GM19193 (cell line): ENCODE measurements around the gene EIF2A.

Experiments used
- POLR2A ChIP-seq: IDR thresholded peaks from 4 replicates; pipeline ENCODE4 v1.6.1; 2011; ENCODE audit not compliant: insufficient read depth, insufficient read length; ENCODE audit errors: extremely low read depth

EIF2A gene

DNA sequence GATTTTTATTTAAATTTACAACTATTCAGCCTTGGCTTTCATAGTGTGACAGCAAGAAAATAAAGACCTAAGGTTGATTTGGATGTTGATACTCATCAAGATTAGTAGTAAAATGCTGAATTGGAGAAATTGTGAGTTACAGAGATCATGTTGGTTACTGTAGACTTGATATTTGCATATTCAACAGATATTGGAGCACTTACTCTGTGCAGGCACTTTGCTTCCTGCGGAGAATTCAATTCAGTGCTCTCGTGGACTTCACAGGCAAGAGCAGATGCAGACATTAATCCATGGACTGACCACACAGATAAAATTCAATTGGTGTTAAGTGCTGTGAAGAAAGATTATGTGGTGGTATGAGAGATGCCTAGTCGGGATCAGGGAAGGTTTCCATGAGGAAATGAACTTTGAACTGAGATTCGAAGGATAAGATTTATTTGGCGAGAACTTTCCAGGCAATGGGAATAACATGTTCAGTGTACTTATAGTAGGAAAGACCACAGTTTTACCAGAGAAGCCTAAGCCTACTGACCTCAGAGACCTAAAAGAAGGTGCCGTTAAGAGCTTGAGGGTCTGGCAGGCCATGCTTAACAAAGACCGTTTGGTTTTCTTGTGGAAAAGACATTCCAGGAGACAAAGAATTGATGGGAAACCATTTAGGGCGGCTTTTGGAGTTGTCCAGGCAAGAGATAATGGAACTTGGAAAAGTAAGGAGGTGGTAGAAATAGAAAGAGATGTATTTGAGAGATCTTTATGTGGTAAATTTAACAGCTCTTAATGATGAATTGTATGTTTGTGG lies 60.9 kb downstream of the EIF2A start:
- TF ChIP-seq POLR2A: no peak

DNA sequence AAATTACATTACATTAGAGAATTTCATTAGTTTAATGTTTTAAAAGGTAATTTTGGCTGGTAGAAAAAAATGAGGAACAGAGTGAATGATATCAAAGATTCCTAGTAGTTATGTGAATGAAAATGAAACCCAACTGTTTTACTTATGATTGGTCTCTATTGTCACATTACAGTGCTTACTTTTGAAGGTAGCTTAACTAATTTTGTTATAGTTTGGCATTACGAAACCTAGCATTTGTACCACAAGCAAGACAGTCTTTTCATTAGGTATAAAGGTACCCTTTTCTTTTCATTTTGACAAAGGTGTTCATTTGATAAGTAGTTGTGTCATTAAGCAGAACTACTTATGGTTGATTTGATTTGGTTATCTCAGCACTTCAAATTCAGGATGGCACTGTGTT lies 63.4 kb downstream of the EIF2A start:
- TF ChIP-seq POLR2A: no peak

DNA sequence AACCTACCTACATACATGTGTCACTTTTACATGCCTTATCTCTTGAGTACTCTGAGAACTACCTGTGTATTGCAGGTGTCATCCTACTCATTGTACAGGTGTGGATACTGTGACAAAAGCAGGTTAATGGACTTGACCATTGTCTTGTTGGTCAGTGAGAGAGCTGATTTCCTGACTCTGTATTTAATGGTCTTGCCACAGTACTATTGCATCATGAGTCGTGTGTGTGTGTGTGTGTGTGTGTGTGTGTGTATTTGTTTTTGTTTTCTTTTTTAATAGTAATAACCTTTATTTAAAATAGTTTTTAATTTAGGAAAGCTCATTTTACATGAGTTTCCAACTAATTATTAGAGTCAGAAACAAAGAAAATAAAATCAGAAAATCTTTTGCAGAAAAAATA lies 64.2 kb downstream of the EIF2A start:
- no peak for TF ChIP-seq POLR2A

DNA sequence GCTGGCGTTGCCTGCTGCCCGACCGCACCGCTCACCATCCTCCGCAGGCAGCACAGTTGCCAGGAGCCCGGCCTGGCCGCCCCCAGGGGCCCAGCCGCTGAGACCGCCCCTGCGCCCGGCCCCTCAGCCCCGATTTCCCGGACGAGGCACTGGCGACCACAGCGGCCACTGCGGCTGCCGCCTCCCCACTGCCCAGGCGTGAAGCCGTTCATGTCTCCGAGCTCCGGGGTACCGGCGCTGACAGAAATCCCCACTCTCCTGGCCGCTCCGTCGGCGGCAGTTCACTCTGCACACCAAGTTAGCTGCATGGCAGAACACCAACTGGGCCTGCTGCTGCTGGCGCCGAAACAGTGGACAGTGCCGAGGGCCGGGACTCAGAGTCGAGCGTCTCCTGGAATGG lies 65.1 kb downstream of the EIF2A start:
- TF ChIP-seq POLR2A: no peak

DNA sequence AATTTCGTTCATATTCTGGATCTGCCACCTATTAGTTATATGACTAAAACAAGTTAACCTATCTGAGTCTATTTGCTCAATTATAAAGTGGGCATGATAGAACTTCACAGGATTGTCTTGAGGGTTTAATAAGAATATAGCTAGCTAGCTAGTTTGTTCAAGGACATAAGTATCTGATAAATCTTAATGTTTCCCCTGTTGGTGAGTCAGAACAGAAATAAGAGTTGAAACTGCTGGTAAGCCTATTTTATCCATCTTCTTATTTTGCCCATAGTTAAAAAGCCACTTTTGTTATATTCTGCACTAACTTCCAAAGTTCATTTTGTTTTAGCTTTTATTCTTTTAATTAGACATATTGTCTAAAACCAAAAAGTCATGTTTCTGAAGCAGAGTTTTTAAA lies 65.9 kb downstream of the EIF2A start:
- TF ChIP-seq POLR2A: no peak

DNA sequence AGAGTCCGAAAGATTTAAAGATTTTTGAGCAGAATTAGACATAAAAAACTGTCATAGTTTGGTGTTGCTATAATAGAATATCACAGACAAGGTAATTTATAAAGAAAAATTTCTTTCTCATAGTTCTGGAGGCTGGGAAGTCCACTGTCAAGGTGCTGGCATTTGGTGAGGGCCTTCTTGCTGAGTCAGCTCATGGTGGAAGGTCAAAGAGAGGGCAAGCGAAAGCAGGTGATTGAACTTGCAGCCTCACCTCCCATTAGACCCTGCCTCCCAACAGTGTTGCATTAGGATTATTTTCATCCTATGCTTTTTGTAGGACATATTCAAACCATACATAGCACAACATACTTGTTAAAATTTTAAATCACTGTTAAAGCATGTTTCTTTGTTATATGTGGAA lies 66.4 kb downstream of the EIF2A start:
- TF ChIP-seq POLR2A: no peak

DNA sequence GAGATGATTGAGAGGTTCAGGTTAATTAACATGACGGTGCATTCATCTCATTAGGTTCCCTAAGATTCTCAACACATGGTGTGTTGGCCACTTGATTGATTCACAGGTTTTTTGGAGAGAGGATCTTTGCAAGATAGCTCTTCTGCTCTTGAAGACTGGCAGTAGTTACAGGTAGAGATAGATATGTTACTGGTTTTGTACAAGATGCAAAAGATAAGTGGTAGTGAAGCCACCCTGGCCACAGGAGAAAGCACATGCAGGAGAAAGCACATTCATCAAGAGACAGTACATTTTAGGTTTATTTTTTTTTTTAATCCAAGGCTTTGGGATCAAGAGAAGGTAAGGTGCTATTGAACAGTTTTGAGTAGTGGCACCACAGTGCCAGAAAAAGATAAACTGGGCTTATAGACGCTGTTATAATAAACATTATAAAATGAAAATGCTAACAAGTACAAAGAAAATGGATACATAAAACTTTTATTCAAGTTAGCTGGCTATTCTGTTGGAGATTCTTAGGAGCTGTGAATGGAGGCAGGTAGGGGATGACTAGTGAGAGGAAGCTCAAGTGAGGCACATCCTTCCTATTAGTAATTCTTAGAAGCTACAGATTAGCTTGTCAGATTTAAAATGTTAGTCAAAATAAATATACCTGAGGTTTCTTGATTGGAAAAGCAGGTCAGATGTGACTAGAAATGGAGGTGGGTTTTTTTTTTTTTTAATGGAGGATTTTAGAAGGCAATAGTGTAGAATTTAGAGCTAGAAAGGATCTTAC lies 67.3 kb downstream of the EIF2A start:
- TF ChIP-seq POLR2A: no peak

DNA sequence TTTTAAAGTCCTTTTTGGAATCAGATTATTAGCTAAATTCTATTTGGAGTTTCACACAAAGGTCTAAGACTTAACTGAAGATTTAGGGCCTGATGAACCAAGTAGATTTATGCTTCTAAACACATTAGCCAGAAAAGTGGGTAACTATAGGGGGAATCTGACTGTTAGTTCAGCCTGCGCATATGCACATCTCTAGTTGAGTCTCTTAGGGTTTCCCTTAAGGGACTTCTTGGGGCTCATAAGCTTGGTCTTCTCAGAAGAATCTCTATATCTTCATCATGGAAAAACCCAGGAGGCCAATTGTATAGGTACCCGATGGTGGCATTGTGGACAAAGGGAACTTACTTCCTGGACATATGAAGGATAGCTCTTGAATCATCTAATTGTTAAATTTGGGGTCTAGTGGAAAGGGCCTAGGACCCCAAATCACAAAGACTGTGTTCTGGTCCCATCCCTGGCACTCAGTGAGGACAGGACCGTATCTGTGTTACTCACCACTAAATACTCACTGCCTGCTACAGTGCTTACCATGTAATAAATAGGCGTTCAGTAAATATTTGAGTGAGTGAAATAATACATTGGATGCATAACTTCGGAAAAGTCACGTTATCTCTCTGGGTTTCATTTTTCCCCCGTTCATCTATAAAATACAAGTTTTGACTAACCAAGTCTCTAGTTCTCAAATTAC lies 73.6 kb downstream of the EIF2A start:
- no peak for TF ChIP-seq POLR2A

DNA sequence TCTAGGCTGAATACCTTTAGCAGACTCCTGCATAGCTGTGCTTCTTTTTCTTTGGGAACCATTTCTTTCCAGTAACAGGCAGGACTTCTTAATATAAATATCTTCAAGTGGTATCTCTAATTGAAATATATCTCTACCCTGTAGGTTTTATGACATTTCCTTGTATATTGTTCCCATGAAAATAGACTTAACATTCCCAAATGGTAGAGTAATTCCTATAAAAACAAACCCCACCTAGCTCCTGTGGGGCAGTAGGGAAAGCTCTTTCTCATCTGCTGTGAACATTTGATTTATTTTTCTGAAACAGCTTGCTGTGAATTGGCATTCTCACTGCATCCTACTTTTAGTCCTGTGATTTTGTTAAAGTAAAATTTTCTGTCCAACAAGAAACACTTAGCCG lies 77.4 kb downstream of the EIF2A start:
- TF ChIP-seq POLR2A: no peak

DNA sequence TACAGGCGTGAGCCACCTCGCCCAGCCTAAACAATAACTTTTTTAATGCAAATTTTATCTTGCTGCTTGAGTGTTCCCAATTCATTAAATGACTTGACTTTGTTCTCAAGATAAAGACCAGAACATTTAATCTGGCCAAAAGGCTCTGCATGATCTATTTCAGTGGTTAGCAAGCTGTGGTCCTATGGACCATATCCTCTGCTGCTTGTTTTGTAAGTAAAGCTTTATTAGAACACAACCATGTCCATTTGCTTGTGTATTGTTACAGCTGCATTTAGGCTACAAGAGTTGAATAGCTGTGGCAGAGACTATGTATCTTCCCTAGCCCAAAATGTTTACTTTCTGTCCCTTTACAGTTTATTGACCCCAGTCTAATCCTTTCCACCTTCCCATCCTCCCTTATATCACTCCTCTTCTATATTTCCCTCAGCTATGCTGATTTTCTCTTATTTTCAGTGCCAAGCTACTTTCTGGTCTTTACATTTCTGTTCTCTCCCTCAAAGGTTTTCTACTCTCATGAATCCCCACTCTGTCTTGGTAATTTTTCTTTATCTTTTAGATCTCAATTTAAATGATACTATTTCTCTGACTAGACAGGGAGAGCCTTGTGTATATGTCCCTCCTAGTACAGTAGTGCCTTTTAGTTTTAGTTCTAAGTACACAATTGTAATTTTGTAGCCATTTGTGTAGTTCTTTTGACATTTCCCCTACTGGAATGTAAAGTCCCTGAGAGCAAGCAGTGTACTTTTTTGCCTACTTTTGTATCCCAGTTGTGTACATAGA lies 79.8 kb downstream of the EIF2A start:
- TF ChIP-seq POLR2A: no peak

DNA sequence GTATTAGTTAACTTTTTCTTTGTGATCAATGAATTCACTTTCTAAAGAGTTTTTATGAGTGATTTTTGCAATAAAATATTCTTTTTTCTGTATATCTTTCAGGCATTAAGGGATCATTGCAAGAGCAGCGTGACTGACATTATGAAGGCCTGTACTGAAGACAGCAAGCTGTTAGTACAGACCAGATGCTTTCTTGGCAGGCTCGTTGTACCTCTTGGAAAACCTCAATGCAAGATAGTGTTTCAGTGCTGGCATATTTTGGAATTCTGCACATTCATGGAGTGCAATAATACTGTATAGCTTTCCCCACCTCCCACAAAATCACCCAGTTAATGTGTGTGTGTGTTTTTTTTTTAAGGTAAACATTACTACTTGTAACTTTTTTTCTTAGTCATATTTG lies 81.0 kb downstream of the EIF2A start:
- TF ChIP-seq POLR2A: no peak

DNA sequence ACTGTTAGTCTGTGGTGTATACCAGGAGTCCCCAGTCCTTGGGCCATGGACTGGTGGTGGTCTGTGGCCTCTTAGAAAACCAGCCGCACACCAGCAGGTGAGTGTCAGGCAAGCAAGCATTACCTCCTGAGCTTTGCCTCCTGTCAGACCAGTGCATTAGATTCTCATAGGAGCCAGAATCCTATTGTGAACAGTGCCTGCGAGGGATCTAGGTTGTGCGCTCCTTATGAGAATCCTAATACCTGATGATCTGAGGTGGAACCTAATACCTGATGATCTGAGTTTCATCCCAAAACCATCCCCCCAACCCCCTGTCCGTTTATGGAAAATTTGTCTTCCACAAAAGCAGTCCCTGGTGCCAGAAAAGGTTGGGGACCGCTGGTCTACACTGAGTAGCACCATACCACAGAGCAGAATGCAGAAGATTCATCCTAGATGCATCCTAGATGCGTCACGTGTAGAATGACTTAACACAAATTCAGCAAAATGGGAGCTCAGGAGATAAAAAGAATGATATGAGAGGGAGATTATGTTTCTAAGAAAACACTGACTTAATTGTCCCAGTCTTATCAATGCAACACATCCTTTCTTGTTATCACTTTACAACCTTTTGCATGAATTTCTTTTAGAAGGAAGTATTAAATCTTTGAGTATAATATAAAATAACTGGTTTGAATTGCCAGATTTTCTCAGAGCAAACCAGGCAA lies 85.1 kb downstream of the EIF2A start:
- no peak for TF ChIP-seq POLR2A

DNA sequence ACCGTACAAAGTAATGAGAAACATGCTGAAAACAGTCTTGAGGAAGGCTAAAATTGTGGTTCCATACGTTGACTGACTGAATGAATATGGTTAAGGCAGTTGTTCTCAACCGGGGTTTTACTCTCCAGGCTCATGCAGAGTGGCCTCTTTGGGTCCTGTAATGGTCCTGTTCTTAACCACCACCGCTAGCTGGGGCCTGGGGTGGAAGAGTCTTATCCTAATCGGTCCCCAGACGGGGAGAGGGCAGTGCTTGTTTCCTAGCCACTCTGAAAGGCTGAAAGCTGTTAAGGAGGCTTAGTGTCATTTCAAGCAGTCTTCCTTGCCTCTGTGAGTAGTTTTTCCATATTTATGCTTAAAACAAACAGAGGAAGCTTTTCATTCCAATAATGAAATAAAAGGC lies 88.5 kb downstream of the EIF2A start:
- no peak for TF ChIP-seq POLR2A

DNA sequence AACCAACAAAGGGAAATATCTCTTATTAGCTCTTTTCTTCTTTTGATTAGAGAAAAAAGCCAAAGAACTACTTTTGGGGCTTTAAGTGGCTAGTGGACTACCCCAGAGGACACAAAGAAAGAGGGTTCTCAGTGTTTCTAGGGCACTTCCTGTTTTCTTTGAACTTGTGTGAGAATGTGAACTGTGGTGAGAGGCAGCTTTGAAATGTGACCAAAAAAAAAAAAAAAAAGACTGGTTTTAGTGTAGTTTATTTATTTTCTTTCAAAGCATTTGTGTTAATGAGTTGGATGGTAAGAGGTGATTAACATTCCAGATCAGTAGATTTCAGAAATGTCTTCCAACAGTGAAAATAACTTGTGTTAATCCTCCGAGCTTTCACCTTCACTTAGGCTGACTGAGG lies 88.9 kb downstream of the EIF2A start:
- TF ChIP-seq POLR2A: no peak
